Nephron progenitor cell (in vitro differentiated cells): ENCODE results near the gene CBX8.

Source experiments
- DNase-seq: peaks from one replicate; pipeline ENCODE4 v3.0.0; 2021
- H3K27ac Mint-ChIP-seq: 2 replicates; pipeline ENCODE4 v1.8.0; 2021; ENCODE audit warnings: mild to moderate bottlenecking, moderate library complexity, mixed read lengths
- H3K27me3 Mint-ChIP-seq: 2 replicates; pipeline ENCODE4 v1.8.0; 2021; ENCODE audit warnings: mild to moderate bottlenecking, low read depth, mixed read lengths; ENCODE audit not compliant: poor library complexity
- H3K36me3 Mint-ChIP-seq: 2 replicates; pipeline ENCODE4 v1.8.0; 2021; ENCODE audit warnings: low read depth, mixed read lengths
- H3K4me1 Mint-ChIP-seq: 2 replicates; pipeline ENCODE4 v1.8.0; 2021; ENCODE audit warnings: mixed read lengths
- H3K4me3 Mint-ChIP-seq: 2 replicates; pipeline ENCODE4 v1.8.0; 2021; ENCODE audit warnings: mild to moderate bottlenecking, moderate library complexity, mixed read lengths
- H3K9me3 Mint-ChIP-seq: 2 replicates; pipeline ENCODE4 v1.8.0; 2021; ENCODE audit warnings: mild to moderate bottlenecking, moderate library complexity, mixed read lengths
- TF ChIP-seq, protein P1 (sequence below): fragments of 200-600 bp; sonication (generic); IDR thresholded peaks from 2 replicates; pipeline ENCODE4 v1.5.0; 2021; ENCODE audit warnings: antibody characterized with exemption

CBX8 gene

DNA sequence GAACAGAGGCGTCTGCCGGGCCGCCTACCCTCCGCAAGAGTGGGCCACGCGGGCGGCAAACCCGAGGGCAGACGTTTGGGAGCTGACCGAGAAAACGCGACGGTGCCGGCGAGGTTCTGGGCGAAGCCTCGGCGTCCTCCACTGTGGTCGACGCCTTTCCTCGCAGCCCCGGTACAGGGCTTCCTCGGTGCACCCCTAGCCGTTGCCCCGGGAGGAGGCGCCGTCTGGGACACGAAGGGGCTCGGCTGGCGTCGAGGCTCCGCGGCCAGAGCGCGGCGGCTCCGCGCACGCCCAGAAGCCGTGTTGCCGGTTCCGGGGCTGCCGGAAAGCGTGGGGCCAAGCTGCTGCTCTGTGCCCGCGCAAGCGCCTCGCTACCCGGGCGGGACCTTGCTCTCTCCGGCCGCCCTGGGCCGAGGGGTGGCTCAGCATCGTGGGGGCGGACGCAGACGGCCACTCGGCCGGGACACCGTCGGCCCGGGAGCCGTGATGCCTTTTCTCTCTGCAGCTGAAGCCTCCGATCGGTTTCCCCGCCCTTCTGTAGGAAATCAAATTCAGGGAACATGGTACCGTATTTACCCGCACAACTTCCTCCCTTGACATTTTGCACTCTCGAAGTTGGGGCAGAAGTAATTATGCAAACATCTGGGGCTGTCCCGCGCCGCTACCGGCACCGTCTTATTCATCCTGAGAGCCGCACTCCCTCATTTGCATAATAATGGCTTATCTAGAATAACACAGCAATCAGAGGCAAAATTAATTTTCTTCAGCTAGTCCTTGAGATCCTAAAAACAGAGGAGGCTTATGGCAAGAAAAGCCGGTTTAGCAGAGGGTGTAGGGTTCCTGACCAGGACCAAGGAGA lies 7.3 kb upstream of the CBX8 start:
- Mint-ChIP-seq H3K27me3 (peaks cover 100% of the 10 kb centered on the region), H3K4me3 (peak overlapping the region; percentile 69), H3K27ac (no peak overlapping the region), H3K9me3 (peaks cover 8% of the 10 kb centered on the region), H3K4me1 (peaks cover 40% of the 10 kb centered on the region), H3K36me3 (no peaks in the 10 kb centered on the region)
- TF ChIP-seq, protein P1, sequence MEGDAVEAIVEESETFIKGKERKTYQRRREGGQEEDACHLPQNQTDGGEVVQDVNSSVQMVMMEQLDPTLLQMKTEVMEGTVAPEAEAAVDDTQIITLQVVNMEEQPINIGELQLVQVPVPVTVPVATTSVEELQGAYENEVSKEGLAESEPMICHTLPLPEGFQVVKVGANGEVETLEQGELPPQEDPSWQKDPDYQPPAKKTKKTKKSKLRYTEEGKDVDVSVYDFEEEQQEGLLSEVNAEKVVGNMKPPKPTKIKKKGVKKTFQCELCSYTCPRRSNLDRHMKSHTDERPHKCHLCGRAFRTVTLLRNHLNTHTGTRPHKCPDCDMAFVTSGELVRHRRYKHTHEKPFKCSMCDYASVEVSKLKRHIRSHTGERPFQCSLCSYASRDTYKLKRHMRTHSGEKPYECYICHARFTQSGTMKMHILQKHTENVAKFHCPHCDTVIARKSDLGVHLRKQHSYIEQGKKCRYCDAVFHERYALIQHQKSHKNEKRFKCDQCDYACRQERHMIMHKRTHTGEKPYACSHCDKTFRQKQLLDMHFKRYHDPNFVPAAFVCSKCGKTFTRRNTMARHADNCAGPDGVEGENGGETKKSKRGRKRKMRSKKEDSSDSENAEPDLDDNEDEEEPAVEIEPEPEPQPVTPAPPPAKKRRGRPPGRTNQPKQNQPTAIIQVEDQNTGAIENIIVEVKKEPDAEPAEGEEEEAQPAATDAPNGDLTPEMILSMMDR: no peak
- DNase-seq: peak; percentile 63

- Mint-ChIP-seq H3K27me3 (peaks cover 100% of the 10 kb centered on the region), H3K36me3 (no peaks in the 10 kb centered on the region), H3K4me1 (peaks cover 36% of the 10 kb centered on the region), H3K9me3 (peaks cover 8% of the 10 kb centered on the region), H3K4me3 (peak overlapping the region; percentile 55), H3K27ac (no peak overlapping the region)
- TF ChIP-seq, protein P1: no peak
- DNase-seq: no peak
These were observed 6.6 kb upstream of the CBX8 start for GRCh38 chr17:79803421-79803996.

GRCh38 chr17:79802736-79803420 lies 6.0 kb upstream of the CBX8 start:
- TF ChIP-seq, protein P1: no peak
- peak; percentile 34 for DNase-seq
- no peak overlapping the region for H3K4me3 Mint-ChIP-seq
- peaks cover 100% of the 10 kb centered on the region for H3K27me3 Mint-ChIP-seq
- no peaks in the 10 kb centered on the region for H3K36me3 Mint-ChIP-seq
- H3K9me3 Mint-ChIP-seq: peaks cover 8% of the 10 kb centered on the region
- H3K4me1 Mint-ChIP-seq: peaks cover 39% of the 10 kb centered on the region
- no peak overlapping the region for H3K27ac Mint-ChIP-seq

- Mint-ChIP-seq H3K27ac (no peak overlapping the region), H3K9me3 (peaks cover 8% of the 10 kb centered on the region), H3K4me1 (peaks cover 36% of the 10 kb centered on the region), H3K36me3 (no peaks in the 10 kb centered on the region), H3K27me3 (peaks cover 93% of the 10 kb centered on the region), H3K4me3 (no peak overlapping the region)
- TF ChIP-seq, protein P1: no peak
- DNase-seq: no peak
These were observed 5.3 kb upstream of the CBX8 start for GRCh38 chr17:79802039-79802735.

DNA sequence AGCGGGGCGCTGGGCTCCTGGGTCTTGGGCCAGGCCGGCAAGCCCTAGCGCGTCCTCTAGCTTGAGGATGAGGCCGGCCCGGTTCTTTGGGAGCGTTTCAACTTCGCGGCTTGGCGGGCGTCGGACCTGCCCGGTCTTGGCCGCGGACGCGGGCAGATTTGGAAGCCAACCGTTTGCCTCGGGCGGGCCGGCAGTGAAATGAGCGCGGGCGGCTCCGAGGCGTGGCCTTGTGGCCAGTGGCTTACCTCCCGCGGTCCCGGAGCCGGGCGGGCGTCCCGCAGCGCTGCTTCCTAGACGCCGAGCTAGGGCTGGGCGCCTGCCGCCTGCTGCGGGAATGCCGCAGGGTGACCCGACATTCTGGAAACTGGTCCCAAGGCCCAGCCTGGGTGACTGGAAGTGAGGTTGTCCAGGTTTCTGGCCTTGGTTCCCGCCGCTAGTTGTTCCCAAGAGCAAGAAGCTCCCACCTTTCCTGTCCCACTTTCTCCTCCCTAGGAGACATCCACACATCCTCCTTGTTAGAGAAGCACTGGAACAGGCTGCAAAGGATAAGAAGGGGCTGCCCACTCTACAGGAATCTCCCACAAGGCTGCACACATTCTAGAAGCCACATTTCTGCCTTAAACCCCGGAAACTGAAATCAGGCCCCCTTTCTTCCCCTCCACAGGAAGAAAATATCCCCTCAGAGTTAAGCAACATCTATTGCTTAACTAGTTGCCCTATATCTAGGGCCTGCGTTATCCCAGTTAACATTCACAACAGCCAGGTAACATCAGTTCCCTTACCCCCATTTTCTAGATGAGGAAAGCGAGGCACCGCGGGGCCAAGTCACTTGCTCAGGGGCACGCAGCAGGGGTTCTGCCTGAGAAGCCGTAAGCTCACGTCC lies 4.5 kb upstream of the CBX8 start:
- Mint-ChIP-seq H3K4me3 (no peak overlapping the region), H3K27me3 (peaks cover 89% of the 10 kb centered on the region), H3K4me1 (peaks cover 36% of the 10 kb centered on the region), H3K36me3 (no peaks in the 10 kb centered on the region), H3K27ac (no peak overlapping the region), H3K9me3 (peaks cover 8% of the 10 kb centered on the region)
- TF ChIP-seq, protein P1: no peak
- DNase-seq: peak; percentile 56
